NCI-H2029 treated with DMSO at 0.1 percent for 48 hours (cell line): Measurements from ENCODE around the gene MSMB.
"Not testable (repeated sequence)": the region's sequence is repeated elsewhere in the genome, so short reads cannot be mapped to it uniquely, and the experiment has no call there.

Source experiments
- DNase-seq: peaks from one replicate; lab custom pipeline; 2025; lab: John Stamatoyannopoulos, UW

MSMB gene

GRCh38 chr10:46046261-46046660 is at the start of gene MSMB:
TSS of gene MSMB (minus strand) at chr10:46046269. CDS start at chr10:46046237, 32 bp downstream.
- DNase-seq = no peak

GRCh38 chr10:46094931-46095750 is 49.1 kb upstream of the MSMB start:
- no peak for DNase-seq

GRCh38 chr10:46094197-46094500 is 48.1 kb upstream of the MSMB start:
- DNase-seq = no peak

GRCh38 chr10:46093316-46094196 is 47.5 kb upstream of the MSMB start:
- not testable (repeated sequence) for DNase-seq

GRCh38 chr10:46092524-46093081 is 46.5 kb upstream of the MSMB start:
- no peak for DNase-seq

GRCh38 chr10:46091828-46092523 is 45.9 kb upstream of the MSMB start:
- DNase-seq = no peak

- no peak for DNase-seq
Observed at GRCh38 chr10:46091080-46091827, 45.2 kb upstream of the MSMB start.

- DNase-seq = no peak
Observed at GRCh38 chr10:46090258-46090812, 44.3 kb upstream of the MSMB start.

- not testable (repeated sequence) for DNase-seq
Observed at GRCh38 chr10:46087381-46087780, 41.3 kb upstream of the MSMB start.

- DNase-seq = no peak
Observed at GRCh38 chr10:46084321-46085165, 38.5 kb upstream of the MSMB start.

GRCh38 chr10:46080886-46081285 is 34.8 kb upstream of the MSMB start:
- DNase-seq = no peak

GRCh38 chr10:46079831-46080585 is 33.9 kb upstream of the MSMB start:
- DNase-seq = no peak

- no peak for DNase-seq
Observed at GRCh38 chr10:46077731-46078413, 31.8 kb upstream of the MSMB start.

- DNase-seq = no peak
Observed at GRCh38 chr10:46077141-46077554, 31.1 kb upstream of the MSMB start.

- no peak for DNase-seq
Observed at GRCh38 chr10:46075869-46076268, 29.8 kb upstream of the MSMB start.

- DNase-seq = no peak
Observed at GRCh38 chr10:46074196-46074946, 28.3 kb upstream of the MSMB start.

GRCh38 chr10:46073564-46073963 is 27.5 kb upstream of the MSMB start:
- no peak for DNase-seq

- DNase-seq = no peak
Observed at GRCh38 chr10:46070749-46071148, 24.7 kb upstream of the MSMB start.
